ENCODE measurements around the gene PDSS1. TPM values are rescaled to one million over a fixed set of nuclear protein-coding genes. Genes with fewer than 3 reads are reported as not detected.
"Not testable (repeated sequence)": the region's sequence is repeated elsewhere in the genome, so short reads cannot be mapped to it uniquely, and the experiment has no call there.

PDSS1 gene, protein sequence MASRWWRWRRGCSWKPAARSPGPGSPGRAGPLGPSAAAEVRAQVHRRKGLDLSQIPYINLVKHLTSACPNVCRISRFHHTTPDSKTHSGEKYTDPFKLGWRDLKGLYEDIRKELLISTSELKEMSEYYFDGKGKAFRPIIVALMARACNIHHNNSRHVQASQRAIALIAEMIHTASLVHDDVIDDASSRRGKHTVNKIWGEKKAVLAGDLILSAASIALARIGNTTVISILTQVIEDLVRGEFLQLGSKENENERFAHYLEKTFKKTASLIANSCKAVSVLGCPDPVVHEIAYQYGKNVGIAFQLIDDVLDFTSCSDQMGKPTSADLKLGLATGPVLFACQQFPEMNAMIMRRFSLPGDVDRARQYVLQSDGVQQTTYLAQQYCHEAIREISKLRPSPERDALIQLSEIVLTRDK
- total RNA-seq = 10 to 100 TPM; 30.2 to 30.7 TPM

GRCh38 chr10:26697163-26697921, at the start of gene PDSS1:
TSS of gene PDSS1 (plus strand) at chr10:26697701. CDS start at chr10:26697712, 11 bp downstream.
- Mint-ChIP-seq H3K4me3 (peak within 1 kb of the TSS; percentile 100), H3K4me1 (peaks cover 30% of the 10 kb centered on the region), H3K36me3 (peaks cover 41% of the 10 kb centered on the region), H3K9me3 (no peaks in the 10 kb centered on the region), H3K27ac (peak within 1 kb of the TSS; percentile 92), H3K27me3 (no peaks in the 10 kb centered on the region)
- DNase-seq = peak; percentile 76

DNA sequence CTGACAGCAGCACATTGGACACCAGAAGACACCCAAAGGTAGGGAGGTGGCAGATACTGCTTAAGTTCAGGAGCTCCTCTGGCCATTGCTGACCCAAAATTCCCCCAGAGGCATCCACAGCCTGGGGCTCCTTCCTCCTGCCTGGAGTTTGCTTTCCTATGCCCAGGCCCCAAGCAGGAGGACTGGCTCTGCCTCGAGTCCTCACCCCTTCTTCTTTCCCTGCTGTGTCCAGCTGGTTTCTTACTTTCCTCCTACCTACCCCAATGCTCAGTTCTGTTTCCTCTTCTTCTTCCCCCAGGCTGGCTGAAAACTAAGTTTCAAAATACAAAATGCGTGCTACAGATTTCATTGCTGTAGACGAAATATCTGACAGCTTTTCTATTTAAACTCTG, 49.3 kb upstream of the PDSS1 start:
- H3K27me3 Mint-ChIP-seq, H3K27ac Mint-ChIP-seq, H3K4me3 Mint-ChIP-seq: not testable (repeated sequence)

GRCh38 chr10:26650406-26650805, 47.1 kb upstream of the PDSS1 start:
- Mint-ChIP-seq H3K4me1 (no peaks in the 10 kb centered on the region), H3K27ac (no peak overlapping the region), H3K27me3 (no peaks in the 10 kb centered on the region), H3K4me3 (no peak overlapping the region), H3K9me3 (no peaks in the 10 kb centered on the region), H3K36me3 (no peaks in the 10 kb centered on the region)
- DNase-seq = no peak

More for the DNA sequence above, 49.3 kb upstream of the PDSS1 start:
- H3K4me1 Mint-ChIP-seq, H3K36me3 Mint-ChIP-seq, H3K9me3 Mint-ChIP-seq, DNase-seq: not testable (repeated sequence)

GRCh38 chr10:26651476-26651875, 46.0 kb upstream of the PDSS1 start:
- H3K36me3 Mint-ChIP-seq, H3K4me1 Mint-ChIP-seq, H3K27me3 Mint-ChIP-seq, H3K9me3 Mint-ChIP-seq, DNase-seq, H3K4me3 Mint-ChIP-seq, H3K27ac Mint-ChIP-seq: not testable (repeated sequence)

GRCh38 chr10:26653004-26653403, 44.5 kb upstream of the PDSS1 start:
- H3K27ac Mint-ChIP-seq = no peak overlapping the region
- no peak for DNase-seq
- no peaks in the 10 kb centered on the region for H3K4me1 Mint-ChIP-seq

DNA sequence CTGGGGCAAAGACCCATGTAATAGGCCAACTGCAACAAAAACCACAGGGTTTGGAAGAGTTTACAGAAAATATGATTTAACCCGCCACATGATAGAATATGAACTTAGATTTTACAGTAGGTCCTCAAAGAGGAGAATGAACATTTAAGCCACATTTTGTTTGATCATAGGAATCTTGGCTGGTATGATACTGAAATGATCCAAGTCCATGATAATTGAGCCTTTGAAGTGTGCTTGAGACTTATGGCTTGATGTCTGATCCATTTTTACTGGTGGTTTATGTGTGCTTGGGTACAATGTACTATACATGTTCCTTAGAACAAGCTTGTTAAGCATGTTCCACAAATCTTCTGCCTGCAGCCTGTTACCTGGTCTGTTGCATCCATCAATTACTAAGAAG, 41.8 kb upstream of the PDSS1 start:
- H3K27ac Mint-ChIP-seq = no peak overlapping the region
- no peaks in the 10 kb centered on the region for H3K27me3 Mint-ChIP-seq
- DNase-seq = no peak
- H3K4me3 Mint-ChIP-seq = no peak overlapping the region
- H3K36me3 Mint-ChIP-seq = no peaks in the 10 kb centered on the region
- H3K9me3 Mint-ChIP-seq = no peaks in the 10 kb centered on the region
- H3K4me1 Mint-ChIP-seq = no peaks in the 10 kb centered on the region

More at GRCh38 chr10:26653004-26653403, 44.5 kb upstream of the PDSS1 start:
- Mint-ChIP-seq H3K4me3 (no peak overlapping the region), H3K36me3 (no peaks in the 10 kb centered on the region), H3K9me3 (no peaks in the 10 kb centered on the region), H3K27me3 (no peaks in the 10 kb centered on the region)

GRCh38 chr10:26662864-26663263, 34.6 kb upstream of the PDSS1 start:
- Mint-ChIP-seq H3K4me1 (no peaks in the 10 kb centered on the region), H3K4me3 (no peak overlapping the region), H3K27ac (no peak overlapping the region), H3K9me3 (peaks cover 2% of the 10 kb centered on the region), H3K36me3 (no peaks in the 10 kb centered on the region), H3K27me3 (peaks cover 4% of the 10 kb centered on the region)
- DNase-seq = no peak

DNA sequence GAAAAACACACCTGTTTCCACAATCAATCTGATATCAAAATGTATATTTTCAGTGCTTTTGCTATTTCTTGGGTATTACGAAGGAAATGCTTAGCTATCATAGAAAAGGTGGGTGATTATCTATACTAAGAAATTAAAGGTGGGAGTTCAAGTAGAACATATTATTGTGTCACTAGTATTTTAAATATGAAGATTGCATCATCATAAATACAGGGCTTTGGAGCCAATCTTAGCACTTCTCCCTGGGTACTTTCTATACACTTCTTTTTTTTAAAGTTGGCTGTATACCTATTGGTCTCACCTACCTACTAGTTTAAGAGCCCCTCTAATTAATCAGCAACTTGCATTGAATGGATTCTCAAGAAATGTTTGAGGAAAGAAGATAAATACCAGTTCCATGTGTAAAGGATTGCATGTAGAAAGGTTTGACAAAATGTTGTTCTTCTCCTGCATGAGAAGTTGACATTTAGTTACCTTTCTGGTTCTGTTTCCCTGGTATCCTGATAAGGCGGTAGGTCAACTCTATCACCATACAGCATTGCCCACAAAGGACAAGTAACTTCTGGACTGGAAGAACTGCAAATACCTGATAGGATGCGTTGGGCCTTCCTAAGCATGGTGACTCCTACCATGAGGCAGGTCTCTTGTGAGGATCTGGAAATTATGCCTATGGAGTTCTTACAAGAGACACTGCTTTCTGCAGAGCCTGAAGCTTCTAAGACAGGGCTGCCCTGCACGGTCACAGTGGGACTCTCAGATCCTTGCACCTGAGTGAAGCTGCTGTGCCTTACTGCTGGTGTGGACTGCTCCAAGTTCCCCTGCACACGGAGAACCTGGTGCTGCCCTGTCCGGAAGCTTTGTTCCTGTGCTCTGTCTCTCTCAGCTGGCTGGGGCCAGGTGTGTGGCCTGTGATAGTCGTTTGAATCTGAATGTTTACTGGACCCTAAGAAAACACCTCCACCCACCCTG, 32.1 kb upstream of the PDSS1 start:
- no peak for DNase-seq
- H3K9me3 Mint-ChIP-seq = peaks cover 2% of the 10 kb centered on the region
- no peaks in the 10 kb centered on the region for H3K4me1 Mint-ChIP-seq
- no peak overlapping the region for H3K4me3 Mint-ChIP-seq
- peaks cover 4% of the 10 kb centered on the region for H3K27me3 Mint-ChIP-seq
- no peak overlapping the region for H3K27ac Mint-ChIP-seq
- no peaks in the 10 kb centered on the region for H3K36me3 Mint-ChIP-seq

DNA sequence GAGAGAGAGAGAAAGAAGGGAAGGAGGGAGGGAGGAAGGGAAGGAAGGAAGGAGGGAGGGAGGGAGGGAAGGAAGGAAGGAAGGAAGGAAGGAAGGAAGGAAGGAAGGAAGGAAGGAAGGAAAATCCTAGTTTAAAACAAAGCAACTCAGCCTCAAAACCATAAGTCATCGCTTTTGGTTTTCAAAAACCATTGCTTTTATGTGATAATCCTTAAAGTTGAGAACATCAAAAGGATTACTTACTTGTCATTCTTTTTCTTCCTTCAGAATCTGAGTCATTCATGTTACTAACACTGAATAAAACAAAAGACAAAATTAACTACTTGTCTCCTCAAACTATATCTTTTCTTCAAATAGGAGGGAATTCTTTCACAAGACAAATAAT, 21.6 kb upstream of the PDSS1 start:
- peaks cover 4% of the 10 kb centered on the region for H3K4me1 Mint-ChIP-seq
- no peak overlapping the region for H3K27ac Mint-ChIP-seq
- no peaks in the 10 kb centered on the region for H3K27me3 Mint-ChIP-seq
- no peaks in the 10 kb centered on the region for H3K36me3 Mint-ChIP-seq
- H3K9me3 Mint-ChIP-seq = no peaks in the 10 kb centered on the region
- DNase-seq = no peak
- H3K4me3 Mint-ChIP-seq = no peak overlapping the region

GRCh38 chr10:26679588-26679987, 17.9 kb upstream of the PDSS1 start:
- Mint-ChIP-seq H3K4me1 (peaks cover 26% of the 10 kb centered on the region), H3K4me3 (no peak overlapping the region), H3K36me3 (peaks cover 3% of the 10 kb centered on the region), H3K9me3 (peaks cover 2% of the 10 kb centered on the region), H3K27ac (no peak overlapping the region), H3K27me3 (no peaks in the 10 kb centered on the region)
- no peak for DNase-seq

GRCh38 chr10:26681076-26681475, 16.4 kb upstream of the PDSS1 start:
- peaks cover 24% of the 10 kb centered on the region for H3K4me1 Mint-ChIP-seq
- no peaks in the 10 kb centered on the region for H3K27me3 Mint-ChIP-seq
- no peak overlapping the region for H3K4me3 Mint-ChIP-seq

DNA sequence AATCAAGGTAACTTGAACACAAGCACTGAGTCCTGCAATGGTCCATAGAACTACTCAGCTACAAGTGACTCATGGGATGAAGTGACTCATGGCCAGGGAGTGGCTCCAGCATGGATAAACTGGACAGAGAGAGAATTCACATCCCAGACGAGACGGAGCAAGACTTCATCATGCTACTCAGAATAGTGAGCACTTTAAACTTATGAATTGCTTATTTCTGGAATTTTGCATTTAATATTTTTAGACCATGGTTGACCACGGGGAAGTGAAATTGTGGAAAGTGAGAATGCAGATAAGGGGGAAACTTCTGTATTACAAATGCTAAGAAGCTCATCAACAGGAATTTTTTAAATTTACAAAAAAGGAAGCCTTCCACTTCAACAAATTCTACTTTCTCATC, 15.5 kb upstream of the PDSS1 start:
- H3K4me1 Mint-ChIP-seq = peaks cover 24% of the 10 kb centered on the region
- peak overlapping the region; percentile 0 for H3K27ac Mint-ChIP-seq
- H3K9me3 Mint-ChIP-seq, H3K36me3 Mint-ChIP-seq, H3K27me3 Mint-ChIP-seq, DNase-seq: not testable (repeated sequence)
- H3K4me3 Mint-ChIP-seq = peak overlapping the region; percentile 2

More at GRCh38 chr10:26681076-26681475, 16.4 kb upstream of the PDSS1 start:
- no peak for DNase-seq
- Mint-ChIP-seq H3K36me3 (peaks cover 3% of the 10 kb centered on the region), H3K9me3 (peaks cover 2% of the 10 kb centered on the region), H3K27ac (no peak overlapping the region)

DNA sequence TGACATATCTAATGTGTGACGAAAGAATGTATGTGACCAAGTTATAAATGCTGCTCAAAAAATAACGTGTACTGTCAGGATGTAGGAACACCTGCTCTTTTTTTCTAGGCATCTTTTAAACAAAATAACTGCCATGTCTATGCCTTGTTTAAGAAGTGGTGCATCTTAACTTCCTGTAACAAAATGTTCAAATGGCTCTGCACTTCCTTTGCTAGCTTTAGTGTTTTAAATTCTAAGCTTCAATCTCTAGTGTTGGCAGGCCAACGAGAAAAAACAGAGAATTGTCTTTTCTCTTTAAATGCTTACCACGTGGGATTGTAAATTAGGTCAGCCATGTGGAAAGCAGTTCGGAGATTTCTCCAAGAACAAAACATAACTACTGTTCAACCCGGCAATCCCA, 14.6 kb upstream of the PDSS1 start:
- H3K9me3 Mint-ChIP-seq = peaks cover 2% of the 10 kb centered on the region
- DNase-seq = no peak
- peaks cover 3% of the 10 kb centered on the region for H3K36me3 Mint-ChIP-seq
- peaks cover 4% of the 10 kb centered on the region for H3K27me3 Mint-ChIP-seq
- peak overlapping the region; percentile 70 for H3K27ac Mint-ChIP-seq
- peaks cover 26% of the 10 kb centered on the region for H3K4me1 Mint-ChIP-seq
- H3K4me3 Mint-ChIP-seq = no peak overlapping the region

- H3K9me3 Mint-ChIP-seq, DNase-seq, H3K4me3 Mint-ChIP-seq: not testable (repeated sequence)
Observed at GRCh38 chr10:26684667-26685264, 12.7 kb upstream of the PDSS1 start.

More at GRCh38 chr10:26684667-26685264, 12.7 kb upstream of the PDSS1 start:
- not testable (repeated sequence) for H3K36me3 Mint-ChIP-seq, H3K27ac Mint-ChIP-seq, H3K27me3 Mint-ChIP-seq
- H3K4me1 Mint-ChIP-seq = peaks cover 33% of the 10 kb centered on the region

Measured in activated naive CD8-positive, alpha-beta T cell treated with anti-CD3 and anti-CD28 coated beads for 36 hours (primary cell).